ENCODE data around the gene TMEM47. TPM values are rescaled to one million over a fixed set of nuclear protein-coding genes. Genes with fewer than 3 reads are reported as not detected.

The TMEM47 gene
- total RNA-seq = 62.4 and 128 TPM in 2 replicates
- polyA plus RNA-seq = 83.7 and 240 TPM in 2 replicates
- 46.4 and 135 TPM in 2 replicates for polyA plus RNA-seq (2012)
- 12.9 and 43.4 TPM in 2 replicates for polyA minus RNA-seq (ENCODE audit: low replicate concordance)

- Histone ChIP-seq H3K79me2 (ENCODE audit: control insufficient read depth, insufficient read depth, low read length) (peaks cover 48% of the 10 kb centered on the region), H3K9me3 (ENCODE audit: control insufficient read depth, insufficient read depth, low read depth, low read length) (no peaks in the 10 kb centered on the region), H4K20me1 (ENCODE audit: control insufficient read depth, extremely low read depth, insufficient read depth, low read length) (no peaks in the 10 kb centered on the region), H3K27me3 (ENCODE audit: control insufficient read depth, insufficient read depth, low read length) (no peaks in the 10 kb centered on the region), H3K4me2 (ENCODE audit: extremely low read depth, insufficient read depth, low read length) (peak within 1 kb of the TSS; percentile 54), H2AFZ (ENCODE audit: low read length) (no peak within 1 kb of the TSS), H3K9ac (ENCODE audit: insufficient read depth, low read length) (peak within 1 kb of the TSS; percentile 69), H3K36me3 (ENCODE audit: control insufficient read depth, insufficient read depth, low read length) (no peaks in the 10 kb centered on the region), H3K4me3 (replicated peaks in 1 of 4; ENCODE audit: control extremely low read depth in 1 of 4, insufficient read depth in 1 of 4, low read depth in 3 of 4, low read length in 4 of 4) (peak within 1 kb of the TSS; percentile 46 to 91 (median 72)), H3K27ac (ENCODE audit: insufficient read depth, low read length) (peak within 1 kb of the TSS; percentile 67), H3K4me1 (ENCODE audit: control insufficient read depth, extremely low read depth, insufficient read depth, low read length) (peaks cover 4% of the 10 kb centered on the region)
- peak; percentile 72 for DNase-seq (ENCODE audit: low read depth in 2 of 2)
- TF ChIP-seq CTCF (conservative IDR thresholded peaks at IDR 0.05 in 1 of 2, IDR thresholded peaks at IDR 0.05 in 1 of 2; ENCODE audit: low read depth in 1 of 2, low read length in 2 of 2) (no peak), EZH2 (IDR thresholded peaks at IDR 0.05; ENCODE audit: low read length, missing control alignments) (no peak)
These were observed at the start of gene TMEM47 for GRCh38 chrX:34656842-34657725. Gene TMEM47 (minus strand): TSS chrX:34657285. CDS start chrX:34657029, 256 bp downstream.

GRCh38 chrX:34687095-34687494 is 30.0 kb upstream of the TMEM47 start:
- Histone ChIP-seq H3K9ac (ENCODE audit: insufficient read depth, low read length) (no peak overlapping the region), H3K4me1 (ENCODE audit: control insufficient read depth, extremely low read depth, insufficient read depth, low read length) (no peaks in the 10 kb centered on the region), H2AFZ (ENCODE audit: low read length) (no peak overlapping the region), H3K4me3 (replicated peaks in 1 of 4; ENCODE audit: control extremely low read depth in 1 of 4, insufficient read depth in 1 of 4, low read depth in 3 of 4, low read length in 4 of 4) (no peak overlapping the region), H3K79me2 (ENCODE audit: control insufficient read depth, insufficient read depth, low read length) (no peaks in the 10 kb centered on the region), H3K36me3 (ENCODE audit: control insufficient read depth, insufficient read depth, low read length) (no peaks in the 10 kb centered on the region), H3K27me3 (ENCODE audit: control insufficient read depth, insufficient read depth, low read length) (no peaks in the 10 kb centered on the region), H3K9me3 (ENCODE audit: control insufficient read depth, insufficient read depth, low read depth, low read length) (no peaks in the 10 kb centered on the region), H3K4me2 (ENCODE audit: extremely low read depth, insufficient read depth, low read length) (no peak overlapping the region), H3K27ac (ENCODE audit: insufficient read depth, low read length) (no peak overlapping the region), H4K20me1 (ENCODE audit: control insufficient read depth, extremely low read depth, insufficient read depth, low read length) (no peaks in the 10 kb centered on the region)
- TF ChIP-seq EZH2 (IDR thresholded peaks at IDR 0.05; ENCODE audit: low read length, missing control alignments) (no peak), CTCF (conservative IDR thresholded peaks at IDR 0.05 in 1 of 2, IDR thresholded peaks at IDR 0.05 in 1 of 2; ENCODE audit: low read depth in 1 of 2, low read length in 2 of 2) (no peak)
- DNase-seq (ENCODE audit: low read depth in 2 of 2) = no peak

GRCh38 chrX:34659575-34659974 is 2.5 kb upstream of the TMEM47 start:
- H3K9me3 ChIP-seq (ENCODE audit: control insufficient read depth, insufficient read depth, low read depth, low read length) = no peaks in the 10 kb centered on the region
- TF ChIP-seq CTCF (conservative IDR thresholded peaks at IDR 0.05 in 1 of 2, IDR thresholded peaks at IDR 0.05 in 1 of 2; ENCODE audit: low read depth in 1 of 2, low read length in 2 of 2) (no peak), EZH2 (IDR thresholded peaks at IDR 0.05; ENCODE audit: low read length, missing control alignments) (no peak)
- H3K4me2 ChIP-seq (ENCODE audit: extremely low read depth, insufficient read depth, low read length) = no peak overlapping the region
- H3K9ac ChIP-seq (ENCODE audit: insufficient read depth, low read length) = no peak overlapping the region
- no peaks in the 10 kb centered on the region for H4K20me1 ChIP-seq (ENCODE audit: control insufficient read depth, extremely low read depth, insufficient read depth, low read length)
- H2AFZ ChIP-seq (ENCODE audit: low read length) = no peak overlapping the region
- peaks cover 4% of the 10 kb centered on the region for H3K4me1 ChIP-seq (ENCODE audit: control insufficient read depth, extremely low read depth, insufficient read depth, low read length)
- no peak for DNase-seq (ENCODE audit: low read depth in 2 of 2)
- no peaks in the 10 kb centered on the region for H3K36me3 ChIP-seq (ENCODE audit: control insufficient read depth, insufficient read depth, low read length)
- peaks cover 23% of the 10 kb centered on the region for H3K79me2 ChIP-seq (ENCODE audit: control insufficient read depth, insufficient read depth, low read length)
- H3K4me3 ChIP-seq (replicated peaks in 1 of 4; ENCODE audit: control extremely low read depth in 1 of 4, insufficient read depth in 1 of 4, low read depth in 3 of 4, low read length in 4 of 4) = no peak overlapping the region
- no peak overlapping the region for H3K27ac ChIP-seq (ENCODE audit: insufficient read depth, low read length)
- H3K27me3 ChIP-seq (ENCODE audit: control insufficient read depth, insufficient read depth, low read length) = no peaks in the 10 kb centered on the region
